ENCODE data around the gene ZSCAN5A.

ZSCAN5A gene

DNA sequence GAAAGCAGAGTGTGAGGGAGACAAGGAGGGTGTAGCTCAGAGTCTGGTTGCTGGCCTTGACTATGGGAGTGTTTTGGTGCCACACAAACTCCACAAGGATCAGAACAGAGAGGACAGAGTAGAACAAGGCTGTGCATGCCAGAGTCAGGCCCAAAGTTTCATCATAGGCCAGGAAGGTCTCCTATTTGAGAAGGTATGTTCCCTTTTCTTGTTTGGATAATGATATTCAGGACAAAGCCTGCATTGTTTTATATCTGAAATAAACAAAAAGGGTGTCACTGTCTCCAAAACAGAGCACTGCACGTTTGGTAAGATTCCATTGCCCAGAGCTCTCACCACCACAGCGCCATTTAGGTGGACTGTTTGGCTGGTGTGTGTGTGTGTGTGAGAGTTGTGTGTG lies 3.1 kb upstream of the ZSCAN5A start:
- Histone ChIP-seq H3K4me3 (ENCODE audit: low read depth, low read length) (no peak overlapping the region), H3K4me1 (ENCODE audit: control insufficient read depth, insufficient read depth, low read length) (0 out of 2 replicates have a peak, but pooled peaks cover 2% of the 10 kb centered on the region), H3K27ac (ENCODE audit: extremely low read depth, low read depth, low read length) (no peak overlapping the region), H3K9me3 (ENCODE audit: control insufficient read depth, insufficient read depth, low read depth, low read length) (no peaks in the 10 kb centered on the region), H3K36me3 (ENCODE audit: control insufficient read depth in 2 of 2, insufficient read depth in 1 of 2, low read length in 2 of 2) (peaks cover 0 to 2% of the 10 kb centered on the region in 2 experiments; a peak in 1 of 3 replicates)
- ChIA-PET CTCF (interaction anchor here (0.7 to 2.1 kb wide), 6 partner anchors 8 to 252 kb away, joined by 3 to 12 read pairs (median 6); no protein-coding TSS in a partner anchor), POLR2A (no interaction called here)
- TF ChIP-seq ZNF132 (tag by site-specific recombination; IDR thresholded peaks at IDR 0.05; ENCODE audit: borderline replicate concordance) = no peak
- no peak for TF ChIP-seq ZNF530 (tag by site-specific recombination; IDR thresholded peaks at IDR 0.05; ENCODE audit: low read depth)
- TF ChIP-seq ZNF670 (tag by site-specific recombination; IDR thresholded peaks at IDR 0.05; ENCODE audit: low read depth) = no peak
- no peak for TF ChIP-seq ZEB2 (tag by site-specific recombination; IDR thresholded peaks at IDR 0.05)
- TF ChIP-seq HOXA7 (CRISPR knock-in tag; IDR thresholded peaks at IDR 0.05; ENCODE audit: borderline replicate concordance) = no peak
- TF ChIP-seq ZNF335 (tag by site-specific recombination; conservative IDR thresholded peaks at IDR 0.05) = no peak
- no peak for TF ChIP-seq PRDM6 (tag by site-specific recombination; IDR thresholded peaks at IDR 0.05)
- no peak for TF ChIP-seq MYNN (tag by site-specific recombination; IDR thresholded peaks at IDR 0.05; ENCODE audit: borderline replicate concordance)
- no peak for TF ChIP-seq EGR2 (tag by site-specific recombination; IDR thresholded peaks at IDR 0.05; ENCODE audit: low read depth)
- TF ChIP-seq ZNF624 (tag by site-specific recombination; IDR thresholded peaks at IDR 0.05) = no peak

DNA sequence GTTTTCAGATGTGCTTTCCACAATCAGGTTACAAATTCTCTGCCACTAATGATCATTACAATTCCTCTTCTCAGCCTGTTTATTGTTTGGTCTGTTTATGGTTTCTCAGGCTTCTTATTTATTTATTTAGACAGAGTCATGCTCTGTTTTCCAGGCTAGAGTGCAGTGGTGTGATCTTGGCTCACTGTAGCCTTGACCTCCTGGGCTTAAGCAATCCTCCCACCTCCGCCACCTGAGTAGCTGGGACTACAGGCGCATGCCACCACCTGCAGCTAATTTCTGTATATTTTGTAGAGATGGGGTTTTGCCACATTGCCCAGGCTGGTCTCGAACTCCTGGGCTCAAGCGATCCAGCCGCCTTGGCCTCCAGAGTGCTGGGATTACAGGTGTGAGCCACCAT lies 2.1 kb upstream of the ZSCAN5A start:
- CTCF ChIA-PET = no interaction called here
- Histone ChIP-seq H3K9me3 (ENCODE audit: control insufficient read depth, insufficient read depth, low read depth, low read length) (no peaks in the 10 kb centered on the region), H3K27ac (ENCODE audit: extremely low read depth, low read depth, low read length) (no peak overlapping the region), H3K4me3 (ENCODE audit: low read depth, low read length) (no peak overlapping the region), H3K36me3 (ENCODE audit: control insufficient read depth in 2 of 2, insufficient read depth in 1 of 2, low read length in 2 of 2) (peaks cover 0 to 10% of the 10 kb centered on the region in 2 experiments; a peak in 2 of 3 replicates), H3K4me1 (ENCODE audit: control insufficient read depth, insufficient read depth, low read length) (0 out of 2 replicates have a peak, but pooled peaks cover 2% of the 10 kb centered on the region)
- POLR2A ChIA-PET = no interaction called here
- TF ChIP-seq AEBP2 (tag by site-specific recombination; IDR thresholded peaks at IDR 0.05; ENCODE audit: borderline replicate concordance) = no peak
- TF ChIP-seq, protein P1, sequence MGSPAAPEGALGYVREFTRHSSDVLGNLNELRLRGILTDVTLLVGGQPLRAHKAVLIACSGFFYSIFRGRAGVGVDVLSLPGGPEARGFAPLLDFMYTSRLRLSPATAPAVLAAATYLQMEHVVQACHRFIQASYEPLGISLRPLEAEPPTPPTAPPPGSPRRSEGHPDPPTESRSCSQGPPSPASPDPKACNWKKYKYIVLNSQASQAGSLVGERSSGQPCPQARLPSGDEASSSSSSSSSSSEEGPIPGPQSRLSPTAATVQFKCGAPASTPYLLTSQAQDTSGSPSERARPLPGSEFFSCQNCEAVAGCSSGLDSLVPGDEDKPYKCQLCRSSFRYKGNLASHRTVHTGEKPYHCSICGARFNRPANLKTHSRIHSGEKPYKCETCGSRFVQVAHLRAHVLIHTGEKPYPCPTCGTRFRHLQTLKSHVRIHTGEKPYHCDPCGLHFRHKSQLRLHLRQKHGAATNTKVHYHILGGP (tag by site-specific recombination; IDR thresholded peaks at IDR 0.05) = no peak
- TF ChIP-seq ZNF19 (tag by site-specific recombination; IDR thresholded peaks at IDR 0.05; ENCODE audit: low read depth) = no peak
- TF ChIP-seq YY2 (tag by site-specific recombination; IDR thresholded peaks at IDR 0.05) = no peak
- TF ChIP-seq ZNF777 (tag by site-specific recombination; IDR thresholded peaks at IDR 0.05; ENCODE audit: borderline replicate concordance) = no peak
- TF ChIP-seq, protein P2, sequence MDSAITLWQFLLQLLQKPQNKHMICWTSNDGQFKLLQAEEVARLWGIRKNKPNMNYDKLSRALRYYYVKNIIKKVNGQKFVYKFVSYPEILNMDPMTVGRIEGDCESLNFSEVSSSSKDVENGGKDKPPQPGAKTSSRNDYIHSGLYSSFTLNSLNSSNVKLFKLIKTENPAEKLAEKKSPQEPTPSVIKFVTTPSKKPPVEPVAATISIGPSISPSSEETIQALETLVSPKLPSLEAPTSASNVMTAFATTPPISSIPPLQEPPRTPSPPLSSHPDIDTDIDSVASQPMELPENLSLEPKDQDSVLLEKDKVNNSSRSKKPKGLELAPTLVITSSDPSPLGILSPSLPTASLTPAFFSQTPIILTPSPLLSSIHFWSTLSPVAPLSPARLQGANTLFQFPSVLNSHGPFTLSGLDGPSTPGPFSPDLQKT (IDR thresholded peaks at IDR 0.05; ENCODE audit: borderline replicate concordance, low read depth, low read length) = no peak
- no peak for TF ChIP-seq ZNF830 (tag by site-specific recombination; IDR thresholded peaks at IDR 0.05; ENCODE audit: low read depth)
- TF ChIP-seq ZNF16 (tag by site-specific recombination; IDR thresholded peaks at IDR 0.05; ENCODE audit: low read depth) = no peak
- TF ChIP-seq ZSCAN18 (tag by site-specific recombination; IDR thresholded peaks at IDR 0.05) = no peak
- TF ChIP-seq ZNF654 (tag by site-specific recombination; IDR thresholded peaks at IDR 0.05; ENCODE audit: low read depth) = no peak
- TF ChIP-seq ZNF354C (tag by site-specific recombination; IDR thresholded peaks at IDR 0.05; ENCODE audit: borderline replicate concordance, low read depth) = no peak
- no peak for TF ChIP-seq ZFP3 (tag by site-specific recombination; IDR thresholded peaks at IDR 0.05; ENCODE audit: low read depth)
- TF ChIP-seq HOXD13 (CRISPR knock-in tag; IDR thresholded peaks at IDR 0.05; ENCODE audit: borderline replicate concordance) = no peak
- TF ChIP-seq ZNF10 (tag by site-specific recombination; IDR thresholded peaks at IDR 0.05) = no peak
- no peak for TF ChIP-seq ZNF701 (tag by site-specific recombination; IDR thresholded peaks at IDR 0.05)
- TF ChIP-seq ZNF621 (tag by site-specific recombination; IDR thresholded peaks at IDR 0.05) = no peak
- TF ChIP-seq ZNF24 (tag by site-specific recombination; IDR thresholded peaks at IDR 0.05) = no peak
